ENCODE measurements around the gene SPAG9.

The SPAG9 gene

DNA sequence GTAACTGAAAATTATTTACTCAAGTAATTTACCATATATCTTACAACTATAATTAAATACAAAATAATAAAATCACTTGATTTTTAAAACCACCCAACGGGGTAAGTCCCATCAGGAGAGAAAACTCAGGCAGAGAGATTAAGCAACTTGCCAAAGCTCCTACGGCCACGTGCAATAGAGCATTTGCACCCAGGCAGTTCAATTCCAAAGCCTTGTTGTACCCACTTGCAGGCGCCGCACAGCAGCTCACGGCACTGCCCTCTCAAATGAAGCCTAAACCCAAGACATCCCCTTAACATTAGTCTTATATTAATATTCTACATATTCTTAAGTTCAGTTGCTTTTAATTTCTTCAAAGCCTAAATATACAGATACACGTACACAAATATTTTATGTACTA, 75.7 kb downstream of the SPAG9 start:
- no peak for DNase-seq (ENCODE audit: low spot score)

DNA sequence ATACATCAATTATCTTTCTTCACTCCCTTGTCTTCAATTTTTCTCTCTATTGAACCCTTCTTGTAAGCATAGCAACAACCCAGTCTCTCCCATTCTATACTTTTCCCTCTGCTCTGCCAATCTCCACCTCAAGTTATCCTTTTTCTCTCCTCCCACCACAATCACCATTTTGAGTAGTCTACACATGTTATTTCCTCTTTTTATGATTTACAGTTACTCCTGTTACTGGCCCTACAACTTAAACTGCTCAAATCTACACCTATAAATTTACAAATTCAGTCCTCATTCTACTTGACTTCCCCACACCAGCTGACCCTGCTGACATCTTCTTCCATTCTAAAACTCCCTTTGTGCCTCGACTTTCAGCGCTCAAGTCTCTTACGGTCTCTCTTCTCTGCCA, 84.6 kb downstream of the SPAG9 start:
- DNase-seq (ENCODE audit: low spot score) = no peak

DNA sequence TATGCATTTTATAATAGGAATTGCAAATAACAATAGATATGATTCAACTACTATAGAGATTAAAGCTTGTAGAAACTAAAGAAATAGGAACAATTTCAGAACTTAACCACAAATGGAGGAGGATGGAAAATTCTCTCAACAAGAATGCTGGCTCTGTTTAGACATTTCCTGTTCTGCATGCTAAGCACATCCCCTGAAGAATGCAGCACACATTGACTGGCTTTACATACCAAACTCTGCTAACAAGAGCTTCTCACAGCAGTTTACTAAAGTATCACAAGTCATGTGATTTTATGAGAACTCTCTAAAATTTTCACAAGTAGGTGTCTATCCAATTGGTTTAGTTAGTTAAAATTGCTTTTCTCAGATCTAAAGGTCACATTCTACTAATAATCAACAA, 85.2 kb downstream of the SPAG9 start:
- DNase-seq (ENCODE audit: low spot score) = no peak

DNA sequence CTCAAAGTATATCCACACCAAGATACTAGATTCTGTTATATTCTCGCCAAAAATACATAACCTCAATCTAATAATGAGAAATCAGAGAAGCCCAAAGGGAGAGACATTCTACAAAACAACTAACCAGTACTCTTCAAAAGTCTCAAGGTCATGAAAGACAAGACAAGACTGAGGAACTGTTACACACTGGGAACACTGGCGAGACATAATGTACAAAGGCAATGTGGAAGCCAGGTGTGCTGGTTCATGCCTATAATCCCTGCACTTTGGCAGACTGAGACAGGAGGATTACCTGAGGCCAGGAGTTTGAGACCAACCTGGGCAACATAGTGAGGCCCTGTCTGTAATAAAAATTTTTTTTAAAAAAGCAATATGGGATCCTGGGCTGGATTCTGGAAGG, 85.9 kb downstream of the SPAG9 start:
- DNase-seq (ENCODE audit: low spot score) = no peak

DNA sequence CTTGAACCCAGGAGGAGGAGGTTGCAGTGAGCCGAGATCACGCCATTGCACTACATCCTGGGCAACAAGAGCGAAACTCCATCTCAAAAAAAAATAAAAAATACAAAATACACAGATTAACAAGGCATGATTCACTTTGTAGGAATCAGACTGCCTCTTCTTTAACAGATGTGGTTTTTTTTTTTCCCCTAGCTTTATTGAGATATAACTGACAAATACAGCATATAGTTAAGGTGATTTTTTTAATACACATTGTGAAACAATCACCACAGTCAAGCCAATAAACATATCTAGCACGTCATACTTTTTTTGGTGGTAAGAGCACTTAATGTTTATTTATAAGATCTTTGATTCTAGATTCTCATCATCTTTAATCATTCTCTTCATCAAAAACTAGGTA, 87.8 kb downstream of the SPAG9 start:
- no peak for DNase-seq (ENCODE audit: low spot score)

DNA sequence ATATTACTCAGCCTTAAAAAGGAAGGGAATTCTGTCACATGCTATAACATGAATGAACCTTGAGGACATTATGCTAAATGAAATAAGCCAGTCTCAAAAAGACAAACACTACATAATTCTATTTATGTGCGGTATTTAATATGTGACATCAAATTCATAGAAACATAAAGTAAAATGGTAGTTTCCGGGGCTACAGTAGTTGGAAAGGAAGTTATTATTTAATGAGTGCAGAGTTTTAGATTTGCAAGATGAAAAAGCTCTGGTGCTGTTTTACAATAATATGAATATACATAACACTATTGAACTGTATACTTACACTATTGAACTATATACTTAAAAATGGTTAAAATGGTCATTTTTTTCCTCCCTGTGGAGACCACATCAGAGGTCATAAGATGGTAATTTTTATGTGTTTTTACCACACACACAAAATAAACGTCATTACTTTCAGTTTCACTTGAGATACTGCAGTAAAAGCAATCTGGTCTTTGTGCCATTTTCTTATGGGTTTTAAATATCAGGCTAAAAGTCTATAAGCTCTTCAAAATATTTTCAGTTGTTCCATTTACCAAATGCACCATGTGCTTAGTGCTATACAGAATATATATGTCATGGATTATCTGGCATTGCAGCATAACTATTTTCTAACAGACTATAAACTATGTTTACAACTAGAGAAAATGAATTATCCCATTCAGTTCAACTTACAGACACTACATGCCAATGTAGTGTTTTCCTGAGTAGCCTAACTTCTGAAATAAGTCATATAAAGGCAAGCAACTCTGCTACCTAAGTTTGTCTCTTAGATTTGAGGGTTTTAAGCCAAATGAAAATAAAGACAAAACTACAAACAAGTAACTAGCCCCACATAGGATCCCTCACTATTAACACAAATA, 90.9 kb downstream of the SPAG9 start:
- no peak for DNase-seq (ENCODE audit: low spot score)

DNA sequence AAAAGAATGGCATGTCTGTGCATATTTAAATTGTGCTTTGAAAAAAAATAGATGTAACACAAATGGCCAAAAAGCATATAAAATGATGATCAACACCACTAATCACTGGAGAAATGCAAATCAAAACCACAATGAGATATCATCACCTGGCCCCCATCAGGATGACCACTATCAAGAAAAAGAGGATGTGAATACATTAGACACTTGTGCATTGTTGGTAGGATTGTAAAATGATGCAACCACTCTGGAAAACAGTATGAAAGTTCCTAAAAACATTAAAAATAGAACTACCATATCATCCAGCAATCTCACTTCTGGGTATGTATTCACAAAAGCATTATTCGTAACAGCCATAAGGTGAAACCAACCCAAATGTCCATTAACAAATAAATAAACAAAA, 91.5 kb downstream of the SPAG9 start:
- DNase-seq (ENCODE audit: low spot score) = no peak

DNA sequence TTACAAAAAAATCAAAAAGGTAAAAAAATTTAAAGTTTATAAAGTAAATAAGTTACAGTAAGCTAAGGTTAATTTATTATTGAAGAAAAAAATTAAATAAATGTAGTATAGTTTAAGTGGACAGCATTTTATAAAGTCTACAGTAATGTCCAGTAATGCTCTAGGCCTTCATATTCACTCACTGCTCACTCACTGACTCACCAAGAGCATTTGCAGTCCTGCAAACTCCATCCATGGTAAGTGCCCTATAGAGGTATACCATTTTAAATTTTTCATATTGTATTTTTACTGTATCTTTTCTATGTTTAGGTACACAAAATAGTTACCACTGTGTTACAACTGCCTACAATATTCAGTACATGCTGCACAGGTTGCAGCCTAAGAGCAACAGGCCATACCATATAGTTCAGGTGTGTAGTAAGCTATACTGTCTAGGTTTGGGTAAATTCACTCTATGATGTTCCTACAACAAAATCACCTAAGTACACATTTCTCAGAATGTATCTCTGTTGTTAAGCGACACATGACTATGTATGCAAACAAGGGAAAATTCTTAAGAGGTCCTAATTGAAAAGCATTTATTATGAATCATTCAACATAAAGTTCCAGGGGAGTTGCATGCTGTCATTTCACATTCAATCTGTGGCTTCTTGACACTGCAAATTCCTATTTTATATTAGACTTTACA, 92.3 kb downstream of the SPAG9 start:
- no peak for DNase-seq (ENCODE audit: low spot score)

DNA sequence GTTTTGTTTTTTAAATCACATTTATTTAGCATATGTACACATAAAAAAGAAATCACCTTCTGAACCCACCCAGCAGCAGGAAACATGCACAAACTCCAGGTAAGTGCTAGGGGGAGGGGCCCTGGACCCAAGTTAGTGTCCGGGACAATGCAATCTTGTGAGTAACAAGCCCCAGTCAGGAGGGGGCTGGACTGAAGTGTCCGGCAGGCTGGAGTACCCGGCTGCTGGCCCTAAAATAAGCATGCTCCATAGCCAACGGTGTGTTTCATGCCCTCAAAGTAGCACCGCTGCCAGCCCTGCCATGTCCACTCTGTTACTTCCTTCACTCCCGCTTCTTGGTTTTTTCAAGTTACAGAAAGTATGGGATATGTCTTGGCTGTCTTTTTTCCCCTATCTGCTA, 102.1 kb downstream of the SPAG9 start:
- DNase-seq (ENCODE audit: low spot score) = no peak

DNA sequence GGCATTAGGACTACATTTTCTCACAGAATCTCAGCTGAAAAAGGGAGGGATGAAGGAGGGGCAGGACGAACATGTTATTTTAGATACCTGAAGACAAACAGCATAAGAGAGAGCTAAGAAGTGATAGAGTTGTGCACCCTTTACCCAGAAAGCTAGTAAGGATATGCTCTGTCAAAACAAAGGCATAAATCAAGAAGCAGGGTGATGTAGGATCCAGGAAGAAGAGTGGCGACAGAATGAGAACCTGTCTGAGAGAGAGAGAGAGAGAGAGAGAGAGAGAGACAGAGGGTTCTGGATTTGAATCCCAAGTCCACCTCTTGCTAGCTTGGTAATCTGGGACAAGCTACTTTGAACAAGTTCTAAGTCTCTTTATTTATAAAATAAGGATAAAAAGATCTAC, 103.4 kb downstream of the SPAG9 start:
- DNase-seq (ENCODE audit: low spot score) = no peak

DNA sequence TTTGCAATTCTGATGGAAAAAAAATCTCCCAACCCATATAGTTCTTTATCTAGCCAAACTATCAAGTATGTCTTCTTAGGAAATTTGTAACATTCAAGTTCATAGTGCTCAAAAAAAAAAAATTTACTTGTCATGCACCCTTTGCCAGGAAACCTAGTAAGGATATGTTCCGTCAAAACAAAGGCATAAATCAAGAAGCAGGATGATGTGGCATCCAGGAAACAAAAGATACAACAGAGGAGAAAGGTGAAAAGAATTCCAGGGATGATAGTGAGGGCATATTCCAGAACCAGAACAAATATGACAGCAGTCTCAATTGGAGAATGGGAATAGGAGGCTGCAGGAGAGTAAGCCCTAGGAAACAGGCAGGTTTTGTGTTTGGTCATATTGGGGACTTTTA, 104.6 kb downstream of the SPAG9 start:
- DNase-seq (ENCODE audit: low spot score) = no peak

DNA sequence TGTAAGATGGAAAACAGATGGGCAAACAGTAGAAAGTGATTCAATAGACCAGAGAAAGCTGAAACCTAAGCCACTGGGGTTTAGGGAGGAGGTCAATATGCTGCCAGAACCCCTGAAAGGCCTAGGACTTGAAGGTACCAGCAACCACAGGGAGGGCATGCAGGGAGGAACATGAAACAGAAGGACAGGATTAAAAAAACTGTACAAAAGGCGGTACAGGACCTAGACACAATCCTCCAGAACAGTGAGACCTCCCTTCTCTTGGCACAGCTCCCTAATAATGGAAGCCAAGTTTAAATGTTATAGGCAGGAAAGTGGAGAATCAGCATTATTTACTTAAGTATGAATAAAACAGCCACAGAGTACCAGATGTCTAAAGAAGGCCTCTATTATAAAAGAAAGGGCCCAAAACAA, 105.5 kb downstream of the SPAG9 start:
- no peak for DNase-seq (ENCODE audit: low spot score)

DNA sequence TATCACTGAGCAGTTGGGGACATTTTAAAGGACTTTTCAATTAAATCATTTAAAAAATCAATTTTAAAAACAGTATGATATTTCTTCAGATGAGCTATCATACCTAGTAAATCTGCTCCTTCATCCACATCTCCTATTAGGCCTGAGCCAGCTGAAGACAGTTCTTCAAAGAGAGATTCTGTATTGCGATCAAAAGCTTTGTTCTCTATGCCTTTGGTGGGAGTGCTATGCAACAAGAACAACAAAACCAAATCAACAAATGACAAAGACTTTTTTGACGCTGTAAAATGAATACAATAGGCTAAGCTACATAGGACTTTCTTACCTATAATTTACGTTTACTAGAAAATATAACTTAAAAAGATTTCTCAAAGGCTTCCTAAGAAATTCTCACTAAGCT, 106.5 kb downstream of the SPAG9 start:
- DNase-seq (ENCODE audit: low spot score) = no peak

DNA sequence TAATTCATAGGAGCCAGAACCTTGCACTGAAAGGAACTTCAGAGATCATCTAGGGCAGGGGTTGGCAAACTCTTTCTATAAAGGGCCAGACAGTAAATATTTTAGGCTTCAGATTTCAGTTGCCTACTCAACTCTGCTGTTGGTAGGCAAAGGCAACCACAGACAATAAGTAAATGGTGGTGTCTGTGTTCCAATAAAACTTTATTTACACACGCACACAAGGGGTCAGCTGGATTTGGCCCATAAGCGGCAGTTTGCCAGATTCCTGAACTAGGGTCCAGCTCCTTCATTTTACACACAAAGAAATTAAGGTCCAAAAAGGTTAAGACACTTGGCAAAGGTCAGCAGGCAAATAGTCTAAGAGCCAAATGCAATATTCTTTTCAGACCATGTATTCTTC, 107.3 kb downstream of the SPAG9 start:
- no peak for DNase-seq (ENCODE audit: low spot score)

DNA sequence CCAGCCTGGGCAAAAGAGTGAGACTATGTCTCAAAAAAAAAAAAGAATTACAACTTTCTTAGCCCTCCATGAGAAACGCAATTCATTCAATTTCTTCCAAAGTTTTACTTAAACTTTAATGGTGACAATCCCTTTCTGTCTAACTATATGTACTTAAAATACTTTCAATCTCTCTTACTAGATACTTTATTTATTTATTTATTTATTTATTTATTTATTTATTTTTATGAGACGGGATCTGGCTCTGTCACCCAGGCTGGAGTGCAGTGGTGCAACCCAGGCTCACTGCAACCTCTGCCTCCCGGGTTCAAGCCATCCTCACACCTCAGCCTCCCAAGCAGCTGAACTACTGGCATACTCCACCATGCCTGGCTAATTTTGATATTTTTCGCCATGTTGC, 108.1 kb downstream of the SPAG9 start:
- no peak for DNase-seq (ENCODE audit: low spot score)

DNA sequence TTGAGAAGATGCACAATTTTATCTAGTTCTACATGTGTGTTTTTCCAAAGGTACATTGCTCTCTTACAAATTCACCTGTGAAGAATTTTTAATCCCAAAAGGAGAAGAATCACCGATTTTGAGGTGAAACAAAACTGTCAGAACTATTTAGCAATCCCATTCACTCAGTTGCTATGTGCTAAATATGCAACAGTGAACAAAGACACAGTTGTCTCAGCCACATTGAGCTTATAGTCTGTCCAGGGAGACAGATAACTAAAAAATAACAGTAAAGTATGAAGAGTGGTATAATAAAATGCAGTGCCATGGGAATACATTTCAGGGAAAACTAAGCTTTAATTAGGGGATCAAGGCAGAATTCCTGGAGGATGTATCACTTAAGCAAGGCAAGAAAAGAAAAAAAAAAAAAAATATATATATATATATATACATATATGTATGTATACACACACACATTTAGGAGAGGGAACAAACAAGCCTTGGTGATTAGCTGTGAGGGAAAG, 110.4 kb downstream of the SPAG9 start:
- no peak for DNase-seq (ENCODE audit: low spot score)

DNA sequence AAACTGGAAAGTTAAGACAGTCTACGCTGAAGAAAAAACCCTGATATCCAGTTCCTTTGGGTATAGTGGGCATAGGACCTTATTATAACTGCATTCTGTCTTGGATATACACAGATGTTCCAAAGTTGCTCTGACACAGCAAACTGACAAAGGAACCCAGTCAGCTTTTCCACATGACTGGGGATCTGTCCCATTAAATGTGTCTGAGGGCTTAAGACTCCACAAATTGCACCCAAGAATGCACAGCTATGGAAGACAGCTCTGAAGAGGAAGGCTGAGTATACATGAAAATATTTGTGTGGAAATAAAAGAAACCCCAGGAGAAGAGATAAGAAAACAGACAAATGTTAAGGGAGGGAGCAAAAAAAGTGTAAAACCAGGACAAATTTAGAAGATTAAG, 114.1 kb downstream of the SPAG9 start:
- no peak for DNase-seq (ENCODE audit: low spot score)

DNA sequence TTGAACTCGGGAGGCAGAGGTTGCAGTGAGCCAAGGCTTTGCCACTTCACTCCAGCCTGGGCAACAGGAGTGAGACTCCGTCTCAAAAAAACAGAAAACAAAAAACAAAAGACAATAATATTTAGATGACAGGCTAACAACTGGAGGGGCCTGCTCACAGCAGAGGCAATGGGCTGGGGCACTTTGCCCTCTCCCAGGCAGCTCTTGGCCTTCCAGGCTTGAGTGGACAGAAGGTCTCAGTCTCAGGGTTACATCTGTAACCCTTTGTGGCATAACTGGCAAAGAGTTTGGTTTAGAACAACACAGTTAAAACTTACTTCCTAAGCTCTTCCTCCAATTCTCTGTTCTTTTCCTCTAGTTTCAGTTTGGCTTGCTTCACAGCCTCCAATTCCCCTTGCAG, 114.9 kb downstream of the SPAG9 start:
- no peak for DNase-seq (ENCODE audit: low spot score)

DNA sequence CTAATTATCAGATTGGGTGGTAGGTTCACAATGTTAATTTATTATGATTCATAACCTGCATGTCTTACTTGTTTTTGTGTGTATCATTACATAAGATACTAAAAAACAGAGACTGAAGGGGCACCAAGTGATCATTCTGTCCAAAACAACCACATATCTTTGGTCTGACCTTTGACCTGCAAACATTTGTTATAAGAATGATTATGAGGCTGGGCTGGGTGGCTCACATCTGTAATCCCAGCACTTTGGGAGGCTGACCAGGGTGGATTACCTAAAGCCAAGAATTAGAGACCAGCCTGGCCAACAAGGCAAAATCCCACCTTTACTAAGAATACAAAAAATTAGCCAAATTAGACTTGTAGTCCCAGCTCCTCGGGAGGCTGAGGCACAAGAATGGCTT, 116.4 kb downstream of the SPAG9 start:
- no peak for DNase-seq (ENCODE audit: low spot score)

DNA sequence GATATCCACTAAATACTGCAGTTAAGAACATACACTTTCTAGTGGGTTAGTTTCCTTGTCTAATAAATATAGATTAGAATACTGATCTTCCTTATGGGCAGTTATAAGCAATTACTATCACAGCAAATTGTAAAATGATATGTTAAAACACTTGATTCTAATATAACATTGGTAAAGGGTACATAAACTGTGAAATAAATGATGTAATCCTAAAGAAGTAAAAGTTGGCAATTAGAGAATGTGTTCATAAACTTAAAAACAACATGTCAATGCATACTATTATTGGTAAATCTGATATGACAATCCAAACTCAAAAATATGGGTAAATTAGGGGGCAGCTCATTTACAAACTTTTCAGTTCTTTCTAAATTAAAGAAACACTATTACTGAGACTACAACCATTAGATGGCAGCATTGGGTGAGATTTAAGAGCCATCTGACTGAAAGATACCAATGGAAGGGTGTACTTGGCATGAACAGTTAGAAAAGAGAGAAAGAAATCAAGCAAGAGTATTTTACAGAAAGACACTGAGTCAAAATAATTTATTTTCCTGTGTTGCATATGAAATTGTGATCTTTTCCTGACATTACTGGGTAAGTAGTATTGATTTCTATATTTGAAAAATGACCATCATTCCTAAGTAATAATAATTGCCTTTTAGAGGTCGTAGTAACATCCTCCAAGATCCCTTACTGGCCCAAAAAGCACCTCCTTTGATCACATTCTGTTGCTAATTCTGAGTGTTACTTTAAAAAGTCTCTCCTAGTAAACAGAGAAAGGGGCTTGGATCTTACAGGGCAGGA, 119.6 kb downstream of the SPAG9 start:
- peak; percentile 48 for DNase-seq (ENCODE audit: low spot score)

DNA sequence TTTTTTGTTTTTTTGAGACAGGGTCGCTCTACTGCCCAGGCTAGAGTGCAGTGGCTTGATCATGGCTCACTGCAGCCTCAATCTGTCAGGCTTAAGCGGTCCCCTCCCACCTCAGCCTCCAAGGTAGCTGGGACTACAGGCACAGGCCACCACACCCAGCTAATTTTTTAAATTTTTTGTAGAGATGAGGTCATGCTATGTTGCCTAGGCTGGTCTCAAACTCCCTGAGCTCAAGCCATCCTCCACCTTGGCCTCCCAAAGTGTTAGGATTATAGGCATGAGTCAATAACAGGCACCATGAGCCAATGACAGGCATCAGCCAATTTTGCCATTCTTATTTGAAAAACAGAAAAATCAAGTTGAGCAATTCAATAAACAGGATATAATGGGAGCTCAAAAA, 125.0 kb downstream of the SPAG9 start:
- no peak for DNase-seq (ENCODE audit: low spot score)

DNA sequence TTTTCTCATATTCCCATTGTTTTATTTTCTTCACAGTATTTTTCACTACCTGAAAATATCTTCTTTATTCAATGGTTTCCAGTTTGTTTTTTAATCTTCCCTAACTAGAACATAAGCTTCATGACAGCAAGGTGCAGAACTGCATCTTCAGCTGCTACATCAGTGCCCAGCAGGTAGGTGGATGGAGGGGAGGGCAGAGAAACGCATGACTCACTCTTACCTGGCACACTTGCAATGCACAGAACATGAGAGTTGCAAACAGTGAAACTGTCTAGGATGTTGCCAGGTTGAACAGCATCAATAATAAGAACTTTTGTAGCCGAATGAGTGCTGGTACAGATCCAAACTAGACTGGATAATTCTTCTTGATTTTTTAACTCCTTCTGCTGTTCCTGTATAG, 127.1 kb downstream of the SPAG9 start:
- DNase-seq (ENCODE audit: low spot score) = no peak

DNA sequence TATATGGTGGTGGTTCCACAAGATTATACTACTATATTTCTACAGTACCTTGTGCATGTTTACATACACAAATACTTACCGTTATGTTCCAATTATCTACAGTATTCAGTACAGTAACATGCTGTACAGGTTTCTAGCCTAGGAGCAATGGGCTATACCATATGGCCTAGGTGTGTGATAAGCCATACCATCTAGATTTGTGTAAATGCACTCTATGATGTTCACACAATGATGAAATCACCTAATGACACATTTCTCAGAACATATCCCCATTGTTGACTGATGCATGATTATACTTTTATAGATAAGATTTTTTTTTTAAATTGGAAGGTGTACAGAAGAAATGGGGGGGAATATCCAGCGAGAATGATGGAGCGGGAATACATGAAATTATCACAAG, 131.5 kb downstream of the SPAG9 start:
- no peak for DNase-seq (ENCODE audit: low spot score)

Measured in germinal center (tissue), 1 donor.